Measurements from ENCODE around the gene SH3RF2.

The SH3RF2 gene

DNA sequence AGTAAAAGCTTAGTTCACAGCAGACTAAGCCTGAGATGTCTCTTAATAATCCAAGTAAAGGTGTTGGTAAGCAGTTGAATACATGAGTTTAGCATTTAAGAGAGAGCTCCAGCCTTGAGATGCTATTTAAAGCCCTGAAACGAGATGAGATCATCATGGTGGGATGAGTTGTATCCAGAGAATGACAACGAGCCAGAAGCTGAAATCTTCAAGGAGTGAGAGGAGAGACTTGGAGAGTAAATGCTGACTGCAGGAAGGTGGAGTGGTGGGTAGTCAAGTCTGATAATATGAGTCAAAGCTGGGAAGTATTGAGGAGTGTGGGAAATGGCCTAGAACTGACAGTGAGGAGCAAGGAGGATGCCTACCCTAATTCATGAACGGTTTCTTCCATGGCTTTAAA, 115.3 kb downstream of the SH3RF2 start:
- DNase-seq = no peak

DNA sequence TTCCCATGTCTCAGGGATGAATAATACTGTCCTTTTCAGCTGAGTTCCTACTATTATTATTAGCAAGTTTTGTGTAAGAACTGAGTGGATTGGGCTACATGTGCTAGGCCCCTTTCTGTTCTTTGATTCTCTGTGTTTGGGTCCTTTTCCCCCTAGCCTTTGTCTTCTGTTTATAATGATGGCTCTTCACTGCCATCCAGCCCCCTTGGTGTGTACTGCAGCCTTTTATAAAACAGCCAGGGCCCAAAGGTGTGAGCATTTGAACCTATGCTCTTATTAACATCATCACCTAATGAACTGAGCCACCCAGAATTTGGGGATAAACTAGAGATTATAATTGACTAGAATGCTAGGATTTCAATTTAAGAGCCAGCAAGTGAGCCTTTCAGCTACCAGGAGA, 116.4 kb downstream of the SH3RF2 start:
- no peak for DNase-seq

DNA sequence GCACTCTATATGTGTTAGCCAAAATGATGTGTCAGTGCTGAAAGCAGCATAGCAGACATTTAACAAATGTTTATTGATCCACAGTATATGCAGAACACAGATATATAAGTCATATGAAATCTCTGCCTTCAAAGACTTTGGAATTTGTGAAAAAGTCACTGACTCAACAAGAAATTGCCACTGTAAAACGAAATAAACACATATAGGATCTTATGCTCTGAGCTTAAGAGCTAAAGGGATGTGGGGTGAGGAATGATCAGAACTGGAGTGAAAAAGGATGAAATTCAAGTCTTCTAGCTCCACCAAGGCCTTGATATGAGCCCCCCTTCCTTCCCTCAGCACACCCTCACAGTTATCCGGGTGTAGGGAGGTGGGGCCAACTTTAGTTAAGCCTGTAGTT, 119.1 kb downstream of the SH3RF2 start:
- no peak for DNase-seq

DNA sequence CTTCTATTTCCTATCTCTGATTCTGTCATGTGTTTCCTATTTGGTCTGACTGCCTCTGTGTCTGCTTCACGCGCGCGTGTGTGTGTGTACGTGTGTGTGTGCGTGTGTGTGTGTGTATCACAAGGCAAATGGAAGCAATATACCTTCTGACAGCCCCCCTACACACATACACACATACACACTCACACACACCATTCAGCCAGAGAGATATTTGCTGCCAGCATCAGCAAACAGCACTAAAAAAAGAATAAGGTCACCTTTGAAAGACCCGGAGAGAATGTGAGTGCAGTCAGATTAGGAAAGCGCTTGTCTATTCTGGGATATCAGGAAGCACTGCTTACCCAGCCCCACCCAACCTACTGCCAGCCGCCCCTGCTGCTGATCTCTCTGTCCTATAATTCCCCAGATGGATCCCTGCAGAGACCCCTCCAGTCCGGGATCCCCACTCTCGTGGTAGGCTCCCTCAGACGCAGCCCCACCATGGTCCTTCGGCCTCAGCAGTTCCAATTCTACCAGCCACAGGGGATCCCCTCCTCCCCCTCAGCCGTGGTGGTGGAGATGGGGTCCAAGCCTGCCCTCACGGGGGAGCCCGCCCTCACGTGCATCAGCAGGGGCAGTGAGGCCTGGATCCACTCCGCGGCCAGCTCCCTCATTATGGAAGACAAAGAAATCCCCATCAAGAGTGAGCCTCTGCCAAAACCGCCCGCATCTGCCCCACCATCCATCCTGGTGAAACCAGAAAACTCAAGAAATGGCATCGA, 123.3 kb downstream of the SH3RF2 start:
- DNase-seq = no peak

DNA sequence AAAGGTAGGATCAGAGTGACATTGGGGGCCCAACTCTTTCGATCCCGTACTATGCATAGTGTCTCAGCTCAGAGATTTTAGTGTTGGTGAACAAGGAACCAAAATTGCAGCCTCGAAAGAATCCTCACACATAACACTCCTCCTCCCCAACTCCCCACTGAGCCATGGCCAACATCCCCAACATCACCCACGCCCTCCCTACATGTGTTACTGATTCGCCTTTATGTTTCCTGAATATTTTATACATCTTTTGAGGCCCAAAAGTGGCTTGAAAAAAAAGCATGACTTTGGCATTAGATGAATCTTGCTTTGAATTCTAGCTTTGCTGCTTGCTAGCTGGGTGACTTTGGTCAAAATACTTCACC, 123.8 kb downstream of the SH3RF2 start:
- no peak for DNase-seq

DNA sequence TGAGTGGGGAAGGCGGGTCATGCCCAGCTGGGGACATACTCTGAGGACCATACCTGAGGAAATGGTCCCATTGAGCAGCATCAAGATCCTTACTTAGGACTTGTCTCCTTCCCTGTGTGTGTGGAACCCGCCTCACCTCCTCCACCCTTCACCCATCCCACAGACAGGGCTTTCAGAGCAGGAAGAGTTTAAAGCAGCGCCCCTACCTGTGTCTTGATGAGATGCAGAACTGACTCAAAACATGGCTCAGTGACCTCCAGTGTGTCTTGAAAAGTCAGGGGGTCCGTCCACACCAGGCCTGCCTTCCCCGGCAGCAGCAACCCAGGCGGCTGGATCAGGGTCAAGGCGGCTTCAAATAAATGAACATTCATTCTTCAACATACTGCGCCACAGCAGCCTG, 130.6 kb downstream of the SH3RF2 start:
- DNase-seq = no peak

DNA sequence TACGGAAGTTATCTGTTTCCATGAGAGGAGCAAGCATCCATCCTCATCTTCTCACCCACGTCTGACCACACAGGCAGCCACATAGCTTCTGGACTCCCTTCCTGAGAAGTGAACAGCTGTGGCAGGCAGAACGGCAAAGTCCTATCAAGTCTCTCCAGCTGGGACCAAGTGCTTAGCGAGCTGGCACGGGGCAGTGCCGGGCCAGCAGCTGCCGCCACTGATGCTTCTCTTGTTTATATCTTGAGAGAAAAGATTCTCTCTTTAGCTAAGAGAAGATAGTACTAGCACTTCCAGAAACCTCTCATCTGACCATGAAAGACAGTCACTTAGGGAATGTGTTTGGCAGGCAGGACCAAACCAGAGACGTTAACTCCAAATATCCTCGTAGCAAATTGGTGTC, 131.8 kb downstream of the SH3RF2 start:
- DNase-seq = no peak

DNA sequence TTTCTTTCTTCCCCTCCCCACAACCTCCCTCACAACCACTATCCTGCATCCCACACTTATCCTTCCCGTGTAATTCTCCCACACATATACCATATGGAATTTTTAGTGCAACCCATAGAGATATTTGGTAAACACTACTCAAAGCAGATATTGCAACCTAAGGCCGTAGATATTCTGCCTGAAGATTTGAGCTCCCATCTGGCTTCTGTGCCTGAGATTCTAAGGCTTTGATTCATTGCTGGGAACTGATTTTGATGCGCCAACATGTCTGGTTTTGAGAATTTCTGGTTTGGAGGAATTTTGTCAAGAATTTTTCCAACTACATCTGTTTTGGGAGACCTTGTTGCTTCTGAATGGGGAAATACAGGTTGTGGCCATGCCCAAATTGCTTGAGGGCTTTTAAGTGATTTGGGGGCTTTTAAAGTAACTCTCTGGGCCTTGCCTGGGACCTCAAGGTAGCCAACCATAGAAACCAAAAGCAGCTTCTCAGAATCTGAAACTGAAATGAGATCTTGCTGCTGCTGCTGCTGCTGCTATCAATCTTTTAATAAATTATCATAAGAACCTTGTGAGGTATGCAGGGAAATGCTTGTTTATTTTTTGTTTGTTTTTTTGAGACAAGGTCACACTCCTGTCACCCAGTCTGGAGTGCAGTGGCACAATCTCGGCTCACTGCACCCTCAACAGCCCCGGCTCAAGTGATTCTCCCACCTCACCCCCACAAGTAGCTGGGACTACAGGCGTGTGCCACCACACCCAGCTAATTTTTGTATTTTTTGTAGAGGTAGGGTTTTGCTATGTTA, 132.8 kb downstream of the SH3RF2 start:
- DNase-seq = no peak

DNA sequence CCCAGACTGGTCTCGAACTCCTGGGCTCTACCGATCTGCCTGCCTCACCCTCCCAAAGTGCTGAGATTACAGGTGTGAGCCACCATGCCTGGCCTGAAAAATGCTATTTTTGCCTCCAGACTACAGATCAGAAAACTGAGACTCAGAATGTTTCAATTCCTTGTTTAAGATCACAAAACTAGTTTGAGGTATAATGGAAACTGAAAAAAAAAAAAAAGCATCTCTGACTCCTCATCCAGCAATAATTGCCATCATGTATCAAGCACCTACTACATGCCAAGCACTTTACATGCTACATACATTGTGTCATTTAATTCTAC, 133.4 kb downstream of the SH3RF2 start:
- no peak for DNase-seq

DNA sequence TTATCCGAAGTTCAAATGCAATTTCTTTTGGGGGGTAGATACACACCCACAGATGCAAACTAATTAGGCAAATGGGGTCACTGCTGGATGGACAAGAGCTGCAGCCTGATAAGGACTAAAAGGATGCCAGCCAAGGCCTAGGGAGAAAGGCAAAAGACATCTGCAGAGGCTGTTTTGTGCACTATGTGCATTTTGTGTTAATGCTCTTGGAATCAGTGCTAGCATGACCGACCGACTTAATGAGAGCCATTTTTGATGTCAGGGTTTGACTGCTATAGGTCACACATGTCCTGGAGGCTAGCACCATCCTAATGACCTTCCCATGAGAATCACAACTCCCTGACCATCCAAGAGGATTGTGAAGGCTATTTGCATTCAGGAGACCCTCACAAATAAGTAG, 134.4 kb downstream of the SH3RF2 start:
- no peak for DNase-seq

DNA sequence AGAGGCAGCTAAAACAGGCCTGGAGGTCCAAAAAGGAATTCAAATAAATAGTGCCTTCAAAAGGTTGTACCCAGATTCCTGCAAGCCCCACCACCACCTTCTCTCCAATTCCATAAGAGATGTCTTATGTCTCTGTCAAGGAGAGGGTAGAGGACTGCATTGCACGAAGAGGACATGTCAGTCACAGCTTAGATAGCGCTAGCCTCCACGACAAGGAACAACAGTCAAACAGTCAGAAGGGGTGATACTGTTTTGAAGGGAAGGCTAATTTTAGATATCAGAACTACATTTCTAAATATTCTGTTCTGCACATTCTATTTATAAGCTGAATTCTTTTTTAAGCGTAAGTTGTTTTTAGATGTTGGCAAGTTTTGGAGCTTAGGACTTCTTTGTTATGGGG, 134.8 kb downstream of the SH3RF2 start:
- no peak for DNase-seq

DNA sequence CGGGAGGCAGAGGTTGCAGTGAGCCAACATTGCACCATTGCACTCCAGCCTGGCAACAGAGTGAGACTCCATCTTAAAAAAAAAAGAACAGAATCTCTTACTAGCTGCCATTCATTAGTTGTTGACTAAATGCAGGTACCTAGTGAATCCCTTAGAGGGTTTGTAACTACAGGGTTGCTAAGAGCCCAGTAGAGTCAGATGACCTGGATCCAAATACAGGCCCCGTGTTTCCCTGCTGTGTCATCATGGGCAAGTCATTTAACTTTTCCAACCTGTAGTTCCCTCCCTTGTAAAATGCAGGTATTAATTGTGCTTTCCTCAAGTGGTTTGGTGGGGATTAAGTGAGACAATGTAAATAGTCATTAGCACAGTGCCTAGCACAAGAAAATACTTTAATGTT, 136.2 kb downstream of the SH3RF2 start:
- DNase-seq = no peak

DNA sequence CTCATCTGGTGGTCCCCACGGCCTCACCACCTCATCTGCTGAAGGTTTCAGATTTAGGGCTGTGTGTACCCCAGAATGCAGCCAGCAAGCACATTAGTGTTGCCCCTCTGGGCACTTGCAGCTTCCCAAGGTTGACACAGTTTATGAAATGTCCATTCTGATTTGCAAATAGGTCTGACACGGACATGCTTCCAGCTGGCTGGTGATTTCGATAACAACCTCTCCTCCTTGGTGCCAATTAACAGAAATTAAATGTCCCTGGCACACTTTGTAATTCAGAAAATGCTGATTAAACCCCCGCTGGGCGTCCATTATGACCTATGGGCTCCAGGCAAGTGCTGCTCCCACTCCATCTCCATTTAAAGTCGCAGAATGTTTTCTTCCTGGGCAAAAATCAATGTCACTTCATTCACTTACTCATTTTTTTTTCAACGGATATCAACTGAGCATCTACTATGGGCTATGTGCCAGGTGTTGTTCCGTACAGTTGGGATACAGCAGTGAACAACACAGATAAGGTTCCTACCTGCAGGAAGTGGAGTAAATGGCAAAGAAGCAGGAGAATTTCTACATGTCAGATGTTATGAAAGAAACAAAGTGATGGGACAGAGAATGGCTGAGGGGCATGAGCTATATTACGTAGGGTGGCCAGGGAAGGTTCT, 137.0 kb downstream of the SH3RF2 start:
- no peak for DNase-seq

DNA sequence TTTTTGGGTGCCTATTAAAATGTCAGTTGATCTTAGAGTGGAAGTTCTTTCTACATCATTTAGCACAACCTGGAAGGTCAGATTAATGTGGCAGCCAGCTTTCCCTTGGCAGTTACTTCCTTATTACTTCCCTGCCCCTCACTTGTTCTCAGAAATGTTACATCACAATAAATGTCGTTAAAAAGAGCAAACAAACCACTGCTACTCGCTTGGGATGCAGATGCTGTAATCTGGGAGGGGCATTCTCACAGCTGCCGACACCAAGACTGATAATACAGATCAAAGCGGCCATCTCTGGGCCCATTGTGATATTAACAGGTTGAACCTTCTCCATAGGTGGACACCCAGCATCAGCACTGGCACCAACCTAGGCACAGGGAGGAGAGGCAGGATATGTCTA, 139.7 kb downstream of the SH3RF2 start:
- DNase-seq = no peak

DNA sequence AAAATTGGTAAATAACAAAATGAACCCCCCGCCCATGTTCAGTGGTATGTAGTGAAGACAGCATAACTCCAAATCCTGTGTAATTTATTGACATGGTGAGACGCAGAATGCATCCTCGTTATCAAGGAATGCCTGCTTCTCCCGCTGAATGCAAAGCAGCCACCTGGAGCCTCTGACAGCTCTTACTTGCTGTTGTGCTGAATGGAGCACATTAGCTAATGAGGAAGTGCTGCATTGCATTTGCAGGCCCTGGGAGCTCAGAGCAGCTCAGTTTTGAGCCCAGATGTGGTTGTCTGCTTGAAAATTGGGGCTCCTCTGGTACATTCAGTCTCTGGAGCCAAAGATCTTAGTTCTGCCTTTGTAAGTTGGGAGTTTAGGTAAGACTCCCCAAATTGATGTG, 140.1 kb downstream of the SH3RF2 start:
- no peak for DNase-seq

DNA sequence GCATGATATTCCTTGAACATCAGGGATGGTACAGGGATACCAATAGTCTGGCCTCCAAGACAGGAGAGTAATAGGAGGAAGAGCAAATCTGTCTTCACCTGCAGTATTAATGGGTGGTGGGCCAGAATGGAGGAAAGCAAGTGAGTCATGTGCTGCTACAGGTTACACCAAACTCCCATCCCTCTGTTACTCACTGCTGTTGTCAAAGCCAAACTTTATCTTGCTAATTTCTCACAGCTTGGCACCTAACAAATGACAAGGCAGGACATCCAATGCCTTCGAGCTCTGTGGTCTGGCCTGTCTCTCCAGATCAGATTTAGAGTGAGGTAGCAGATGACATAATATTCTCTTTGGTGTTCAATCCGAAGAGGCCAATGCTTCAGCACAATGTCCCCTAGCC, 142.2 kb downstream of the SH3RF2 start:
- no peak for DNase-seq

DNA sequence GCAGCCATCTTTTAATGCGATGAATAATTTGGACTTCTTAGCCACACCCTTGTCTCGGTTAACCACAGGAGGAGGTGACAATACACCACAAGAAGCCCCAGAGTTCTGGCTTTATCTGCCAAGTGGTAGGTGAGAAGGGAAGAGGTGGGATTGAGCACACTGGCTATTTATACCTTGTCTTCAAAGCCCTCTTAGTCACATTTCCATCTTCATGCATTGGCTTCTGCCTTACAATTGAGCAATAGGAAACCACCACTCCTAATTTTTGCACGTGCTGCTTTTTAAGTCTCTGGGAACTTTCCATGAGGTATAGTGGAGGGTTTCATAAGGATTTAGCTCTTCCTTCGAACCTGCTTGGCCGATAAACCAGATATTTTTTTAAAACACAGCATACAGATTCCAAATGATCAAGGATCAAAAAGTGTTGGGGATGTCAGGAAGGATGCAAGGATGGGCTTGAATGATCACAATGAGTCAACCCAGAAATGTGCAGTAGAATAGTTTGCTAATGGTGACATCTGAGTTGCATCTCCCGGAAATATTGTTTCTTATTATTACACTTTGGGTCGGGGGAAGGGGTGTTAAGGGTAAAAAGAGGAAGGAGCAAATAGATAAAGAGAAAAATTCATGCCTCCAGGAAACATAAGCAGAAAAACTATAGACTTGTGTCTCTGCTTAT, 143.5 kb downstream of the SH3RF2 start:
- no peak for DNase-seq

DNA sequence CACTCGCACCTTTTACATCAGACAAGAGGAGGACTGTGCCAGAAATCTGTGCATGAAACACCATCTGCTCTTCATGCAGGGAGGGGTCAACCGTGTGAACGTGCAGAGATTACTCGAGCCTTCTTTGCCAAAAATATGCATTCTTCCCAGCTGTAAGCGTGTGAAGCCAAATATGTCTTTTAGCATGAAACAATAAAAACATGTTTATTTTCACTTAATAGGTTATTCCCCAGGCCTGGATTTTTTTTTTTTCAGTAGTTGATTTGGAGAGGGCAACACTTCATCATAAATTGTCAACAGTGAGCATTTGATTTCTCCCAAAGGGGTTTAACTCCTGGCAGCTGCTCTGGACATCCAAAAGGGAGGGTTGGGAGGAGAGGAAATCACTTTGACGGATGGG, 145.2 kb downstream of the SH3RF2 start:
- DNase-seq = no peak

DNA sequence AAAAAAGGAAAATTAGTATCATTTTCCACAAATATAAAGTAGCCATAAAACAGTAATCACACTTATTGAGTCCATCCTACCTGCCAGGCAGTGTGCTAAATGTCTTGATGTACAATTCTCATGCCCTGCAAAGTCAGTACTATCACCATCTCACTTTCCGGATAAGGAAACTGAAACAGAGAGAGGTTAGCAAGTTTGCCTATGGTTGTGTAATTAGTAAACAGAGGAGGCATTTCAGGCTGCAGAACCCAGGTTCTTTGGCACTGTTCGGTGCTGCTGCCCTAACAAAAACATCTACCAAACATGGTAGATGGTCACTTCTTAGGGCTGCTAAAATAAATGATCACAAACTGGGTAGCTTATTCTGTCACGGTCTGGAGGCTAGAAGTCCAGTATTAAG, 146.4 kb downstream of the SH3RF2 start:
- no peak for DNase-seq

DNA sequence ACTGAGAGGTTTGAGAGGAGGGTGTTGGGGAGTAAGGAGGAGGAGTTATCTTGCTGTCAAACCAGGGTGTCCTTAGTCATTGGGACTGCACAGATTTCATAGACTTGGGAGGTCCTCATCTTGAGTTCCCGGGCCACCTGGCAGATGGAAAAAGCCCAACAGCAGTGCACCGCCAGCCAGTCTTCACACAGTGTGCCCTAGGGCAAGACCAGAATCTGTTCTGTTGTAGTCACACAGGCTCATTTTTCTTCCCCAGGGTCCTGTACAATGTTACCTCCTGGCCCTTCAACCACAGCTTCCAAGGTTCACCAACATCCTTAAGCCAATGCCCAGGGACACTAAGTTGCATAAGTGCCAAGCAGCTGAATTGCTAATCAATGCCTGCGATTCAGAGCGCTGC, 148.0 kb downstream of the SH3RF2 start:
- DNase-seq = no peak

DNA sequence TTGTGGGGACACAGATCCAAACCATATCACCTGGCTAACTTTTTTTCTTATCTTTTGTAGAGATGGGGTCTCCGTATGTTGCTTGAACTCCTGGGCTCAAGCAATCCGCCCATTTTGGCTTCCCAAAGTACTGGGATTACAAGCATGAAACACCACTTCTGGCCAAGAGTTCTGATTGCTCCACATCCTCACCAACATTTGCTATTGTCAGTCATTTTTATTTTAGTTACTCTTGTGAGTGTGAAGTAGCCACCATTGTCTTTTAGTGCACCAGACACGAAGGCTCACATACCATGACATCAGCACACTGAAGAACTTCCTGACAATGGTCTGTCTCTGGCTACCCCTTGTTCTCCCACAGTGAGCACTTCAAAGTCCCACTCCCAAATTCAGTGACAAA, 151.7 kb downstream of the SH3RF2 start:
- DNase-seq = no peak

DNA sequence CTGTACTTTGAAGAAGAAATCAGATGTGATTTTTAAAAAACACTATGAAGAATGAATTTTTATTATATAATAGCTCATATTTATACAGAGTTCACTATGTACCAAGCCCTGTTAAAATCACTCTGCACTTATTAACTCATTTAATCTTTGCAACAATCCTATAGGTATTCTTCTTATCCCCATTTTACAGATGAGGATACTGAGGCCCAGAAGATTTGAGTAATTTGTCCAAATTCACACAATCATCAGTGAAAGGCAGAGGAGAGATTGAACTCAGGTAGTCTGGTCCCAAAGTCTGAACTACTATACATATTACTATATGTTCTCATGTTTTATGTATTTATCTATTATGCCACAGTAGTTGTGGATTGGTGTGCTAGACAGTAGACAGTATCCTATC, 152.9 kb downstream of the SH3RF2 start:
- DNase-seq = no peak

DNA sequence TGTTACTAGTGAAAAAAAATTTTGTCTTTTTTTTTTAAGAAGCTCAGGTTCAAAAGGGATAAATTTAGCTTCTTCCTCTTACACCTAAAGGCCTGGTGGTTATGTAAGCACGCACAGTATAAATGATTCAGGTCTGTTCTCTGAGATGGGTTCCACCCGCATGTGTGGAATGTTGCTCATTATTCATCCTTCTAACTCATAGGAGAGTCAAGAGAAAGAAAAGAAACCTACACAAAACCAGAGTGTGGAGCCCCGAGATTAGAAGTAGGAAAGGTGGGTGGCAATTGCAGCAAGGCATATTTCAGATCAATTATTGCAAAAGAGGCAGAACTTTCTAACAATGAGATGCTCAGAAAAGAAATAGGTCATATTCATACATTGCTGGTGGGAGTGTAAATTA, 155.5 kb downstream of the SH3RF2 start:
- no peak for DNase-seq

DNA sequence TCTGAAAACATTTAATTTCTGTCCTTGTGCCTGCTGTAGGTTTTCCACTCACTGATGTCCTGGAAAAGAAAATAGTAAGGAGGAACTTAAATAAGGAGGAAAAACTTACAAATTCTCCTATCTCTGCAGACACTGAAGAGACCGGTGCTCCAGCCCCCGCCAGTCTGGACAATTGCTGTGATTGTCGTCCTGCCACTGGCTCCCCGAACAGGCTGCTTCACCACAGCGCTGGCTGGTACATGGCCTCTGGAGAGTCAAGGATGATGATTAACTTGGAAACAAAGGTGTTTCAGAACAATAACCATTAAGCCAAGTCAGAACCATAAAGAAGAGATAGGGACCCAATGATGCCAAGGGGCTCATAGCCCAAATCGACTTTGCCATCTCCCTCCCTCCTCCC, 161.7 kb downstream of the SH3RF2 start:
- DNase-seq = no peak

Data from activated CD4-positive, alpha-beta T cell treated with anti-CD3 and anti-CD28 coated beads, Interleukin-2, amount 50 U/mL, for 48 hours (primary cell).